ENCODE measurements around the gene POGK.

The POGK gene

DNA sequence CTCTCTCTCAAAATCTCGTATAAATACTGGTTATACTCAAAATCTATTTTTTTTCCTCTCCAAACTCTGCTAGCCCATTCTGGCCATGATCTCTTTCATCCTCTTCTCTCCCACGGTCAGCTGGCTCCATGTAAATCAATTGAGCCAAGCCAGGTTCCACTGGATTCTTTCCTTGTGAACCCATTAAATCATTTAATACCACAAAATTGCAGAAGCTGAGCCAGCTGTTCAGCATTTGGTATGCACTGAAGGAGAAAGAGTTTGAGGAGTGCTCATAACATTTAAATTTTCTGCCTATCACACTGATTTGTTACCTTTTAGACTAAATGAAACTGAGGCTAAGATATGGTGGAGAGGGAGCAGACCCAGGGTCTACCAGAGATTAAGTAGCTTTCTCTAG, 65.9 kb downstream of the POGK start:
- DNase-seq: no peak

DNA sequence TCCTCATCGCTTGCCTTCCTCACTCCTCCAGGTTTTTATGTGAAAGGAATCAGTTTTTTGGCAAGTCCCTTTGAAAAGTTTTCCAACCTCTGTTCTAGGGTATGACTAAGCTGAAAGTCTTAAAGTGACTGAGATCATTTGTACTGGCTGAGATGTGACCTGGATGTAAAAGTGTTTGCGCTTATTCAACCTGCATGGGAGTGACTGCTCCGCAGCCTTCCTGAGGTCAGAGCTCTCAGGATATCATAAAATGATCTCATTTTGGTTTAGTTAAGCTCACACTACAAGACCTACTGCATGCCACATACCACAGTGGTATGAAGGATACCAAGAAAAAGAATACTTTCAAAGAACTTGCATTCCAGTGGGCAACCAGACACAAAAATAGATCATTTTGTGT, 66.6 kb downstream of the POGK start:
- no peak for DNase-seq

Data from CD4-positive, alpha-beta T cell treated with Interleukin-10 for 1 hour (primary cell).